AG10803 (cell line): ENCODE measurements around the gene KRTAP5-2.
A peak's percentile ranks its signal among the peaks of the same experiment; 100 is the strongest.

Source experiments
- DNase-seq: peaks from one replicate; pipeline ENCODE4 v3.0.0; 2010; ENCODE audit warnings: low read depth
- H3K4me3 ChIP-seq: 2 replicates; pipeline ENCODE4 v1.5.1; 2011; ENCODE audit warnings: mild to moderate bottlenecking, low read length, control low read depth
- TF ChIP-seq, protein P1 (sequence below): conservative IDR thresholded peaks from 2 replicates; pipeline ENCODE4 v1.5.1; 2011; ENCODE audit warnings: mild to moderate bottlenecking, low read length, control low read depth, inconsistent platforms

KRTAP5-2 gene

DNA sequence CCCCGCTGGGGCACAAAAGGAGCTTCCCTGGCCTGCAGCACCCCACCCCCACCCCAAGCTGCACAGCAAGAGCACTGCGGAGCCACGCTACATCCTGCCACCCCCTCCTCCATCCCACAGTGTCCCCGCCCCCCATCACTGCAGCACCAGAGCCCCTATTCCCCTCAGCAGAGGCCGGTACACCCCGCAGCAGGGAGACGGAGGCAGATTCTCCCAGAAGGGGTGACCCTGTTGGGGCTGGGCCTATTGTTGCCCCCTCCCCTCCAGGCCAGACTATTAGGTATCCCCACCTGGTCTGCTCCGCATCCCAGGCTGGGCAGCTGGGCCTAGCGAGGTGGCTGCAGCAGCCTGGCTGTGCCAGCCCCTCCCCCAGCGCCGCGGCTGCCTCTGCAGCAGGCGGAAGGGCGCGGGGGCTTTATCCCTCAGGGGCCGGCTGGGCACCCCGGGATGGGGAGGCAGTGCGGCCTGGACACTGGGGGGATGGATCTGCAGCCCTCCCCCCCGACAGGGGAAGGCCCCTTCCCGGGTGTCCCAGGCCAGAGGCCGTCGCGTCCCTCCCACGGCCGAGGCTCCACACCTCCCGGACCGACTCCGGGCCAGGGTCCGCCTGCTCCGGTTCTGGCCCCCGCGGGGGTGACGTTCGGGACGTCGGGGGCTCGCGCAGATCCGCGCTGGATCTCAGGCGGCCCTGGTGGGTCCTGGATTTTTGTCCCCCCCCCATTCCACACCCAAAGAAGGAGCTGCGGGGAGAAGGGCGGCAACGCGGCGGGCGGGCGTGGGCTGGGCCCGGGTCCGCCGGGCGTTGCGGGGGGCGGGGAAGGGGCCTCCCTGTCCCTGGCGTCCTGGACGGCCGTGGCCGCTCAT is 27.0 kb downstream of the KRTAP5-2 start:
- TF ChIP-seq, protein P1, sequence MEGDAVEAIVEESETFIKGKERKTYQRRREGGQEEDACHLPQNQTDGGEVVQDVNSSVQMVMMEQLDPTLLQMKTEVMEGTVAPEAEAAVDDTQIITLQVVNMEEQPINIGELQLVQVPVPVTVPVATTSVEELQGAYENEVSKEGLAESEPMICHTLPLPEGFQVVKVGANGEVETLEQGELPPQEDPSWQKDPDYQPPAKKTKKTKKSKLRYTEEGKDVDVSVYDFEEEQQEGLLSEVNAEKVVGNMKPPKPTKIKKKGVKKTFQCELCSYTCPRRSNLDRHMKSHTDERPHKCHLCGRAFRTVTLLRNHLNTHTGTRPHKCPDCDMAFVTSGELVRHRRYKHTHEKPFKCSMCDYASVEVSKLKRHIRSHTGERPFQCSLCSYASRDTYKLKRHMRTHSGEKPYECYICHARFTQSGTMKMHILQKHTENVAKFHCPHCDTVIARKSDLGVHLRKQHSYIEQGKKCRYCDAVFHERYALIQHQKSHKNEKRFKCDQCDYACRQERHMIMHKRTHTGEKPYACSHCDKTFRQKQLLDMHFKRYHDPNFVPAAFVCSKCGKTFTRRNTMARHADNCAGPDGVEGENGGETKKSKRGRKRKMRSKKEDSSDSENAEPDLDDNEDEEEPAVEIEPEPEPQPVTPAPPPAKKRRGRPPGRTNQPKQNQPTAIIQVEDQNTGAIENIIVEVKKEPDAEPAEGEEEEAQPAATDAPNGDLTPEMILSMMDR = no peak
- DNase-seq = no peak
- peak overlapping the region; percentile 34 for H3K4me3 ChIP-seq

DNA sequence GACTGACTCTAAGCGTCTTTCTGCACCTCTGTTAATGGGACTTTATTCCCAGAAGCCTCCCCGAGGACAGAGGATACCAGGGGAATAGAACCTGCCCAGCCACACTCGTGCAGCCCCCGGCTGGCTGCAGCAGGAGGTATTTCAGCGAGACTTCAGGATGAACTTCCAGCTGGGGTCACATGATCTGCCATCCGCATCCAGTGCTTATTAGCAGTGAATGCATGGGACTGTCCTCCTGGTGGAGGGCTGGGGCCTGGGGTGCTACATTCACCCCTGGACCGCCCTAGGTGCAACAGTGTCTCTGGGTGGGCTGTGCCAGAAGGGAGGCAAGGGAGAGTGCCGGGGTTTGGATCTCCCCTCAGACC is 27.6 kb downstream of the KRTAP5-2 start:
- H3K4me3 ChIP-seq = no peak overlapping the region
- no peak for DNase-seq
- TF ChIP-seq, protein P1 = no peak

DNA sequence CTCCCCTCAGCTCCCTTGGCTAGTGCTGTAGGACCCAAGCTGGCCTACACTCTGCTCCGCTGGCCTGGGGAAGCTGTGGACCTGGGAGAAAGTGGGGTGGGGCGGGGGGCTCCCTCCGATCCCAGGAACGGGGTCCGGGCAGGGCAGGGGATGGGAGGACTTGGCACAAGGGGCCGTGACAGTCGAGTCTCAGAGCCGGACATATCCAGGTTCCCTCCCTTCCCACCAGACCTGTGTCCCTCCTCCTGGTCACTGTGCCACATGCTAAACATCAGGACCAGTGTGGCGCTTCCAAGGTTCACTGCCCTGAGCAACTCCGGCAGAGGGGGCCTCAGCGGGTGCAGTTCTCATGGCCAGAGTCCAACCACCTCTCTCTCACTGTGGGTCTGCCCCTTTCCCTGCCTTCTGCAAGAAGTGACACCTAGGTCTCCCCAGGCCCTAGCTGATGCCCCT is 28.1 kb downstream of the KRTAP5-2 start:
- no peak overlapping the region for H3K4me3 ChIP-seq
- DNase-seq = no peak
- TF ChIP-seq, protein P1 = no peak

DNA sequence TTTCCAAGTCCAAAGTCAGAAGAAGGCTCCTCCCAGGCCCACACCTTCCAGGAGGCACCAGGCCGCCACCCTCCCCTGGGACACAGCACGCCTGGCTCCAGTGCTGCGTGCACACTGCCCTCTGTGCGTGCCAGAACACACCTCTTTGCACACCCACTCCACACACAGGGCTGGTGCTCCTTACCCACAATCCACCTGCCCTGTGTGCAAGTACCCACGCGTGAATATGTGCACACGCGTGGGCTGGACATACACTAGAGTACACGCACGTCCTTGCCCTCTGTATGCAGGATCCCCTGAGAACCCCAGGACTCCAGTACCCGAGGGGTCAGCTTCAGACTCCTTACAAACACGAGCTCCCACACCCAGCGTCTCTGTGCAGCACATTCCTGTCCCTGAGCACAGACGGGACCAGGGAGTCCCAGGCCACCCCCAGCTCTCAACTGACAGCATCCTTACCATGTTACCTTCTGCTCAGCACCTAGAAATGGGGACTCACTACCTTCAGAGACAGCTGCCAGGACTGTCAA is 28.8 kb downstream of the KRTAP5-2 start:
- TF ChIP-seq, protein P1 = no peak
- no peak overlapping the region for H3K4me3 ChIP-seq
- no peak for DNase-seq

DNA sequence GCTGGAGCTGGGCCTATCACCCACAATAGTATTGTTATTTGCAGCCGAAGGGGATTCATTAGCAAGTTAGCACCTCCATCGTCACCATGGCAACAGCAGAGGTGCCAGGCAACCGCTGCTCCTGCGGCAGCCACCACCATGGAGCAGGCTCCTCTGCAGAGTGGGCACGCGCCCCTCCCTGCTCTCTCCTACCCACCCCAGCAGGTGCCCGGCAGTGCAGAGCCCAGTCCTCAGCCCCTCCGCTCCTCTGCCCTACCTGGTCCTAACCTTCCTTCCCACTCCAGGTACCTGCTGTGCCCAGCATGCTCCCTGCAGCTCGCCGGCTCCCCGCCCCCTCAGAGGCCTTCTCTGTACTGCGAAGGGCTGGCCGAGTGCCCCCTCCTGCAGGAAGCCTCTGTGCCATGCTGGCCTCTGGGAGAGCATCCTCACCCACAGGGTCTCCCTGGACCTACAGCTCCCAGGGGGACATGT is 29.6 kb downstream of the KRTAP5-2 start:
- DNase-seq = no peak
- no peak overlapping the region for H3K4me3 ChIP-seq
- TF ChIP-seq, protein P1 = no peak

DNA sequence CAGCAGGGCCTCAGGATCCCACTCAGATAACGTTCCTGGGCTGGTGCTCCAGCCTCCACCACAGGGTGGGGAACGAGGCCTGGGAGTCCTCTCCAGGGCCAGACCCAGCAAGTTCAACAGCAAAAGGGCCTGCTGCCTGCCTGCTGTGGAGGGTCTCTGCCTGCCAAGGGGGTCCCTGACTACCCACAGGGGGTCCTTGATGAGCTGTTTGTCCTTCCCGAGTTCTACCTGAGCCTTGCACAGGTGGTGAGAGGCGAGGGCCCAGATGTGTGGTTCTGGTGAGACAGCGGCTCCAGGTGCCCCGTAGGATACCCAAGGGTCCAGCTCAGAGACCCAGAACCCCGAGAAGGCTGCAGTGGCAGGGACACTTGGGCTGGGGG is 30.4 kb downstream of the KRTAP5-2 start:
- TF ChIP-seq, protein P1 = no peak
- H3K4me3 ChIP-seq = no peak overlapping the region
- no peak for DNase-seq
